ENCODE measurements around the gene CNN1.

DNA sequence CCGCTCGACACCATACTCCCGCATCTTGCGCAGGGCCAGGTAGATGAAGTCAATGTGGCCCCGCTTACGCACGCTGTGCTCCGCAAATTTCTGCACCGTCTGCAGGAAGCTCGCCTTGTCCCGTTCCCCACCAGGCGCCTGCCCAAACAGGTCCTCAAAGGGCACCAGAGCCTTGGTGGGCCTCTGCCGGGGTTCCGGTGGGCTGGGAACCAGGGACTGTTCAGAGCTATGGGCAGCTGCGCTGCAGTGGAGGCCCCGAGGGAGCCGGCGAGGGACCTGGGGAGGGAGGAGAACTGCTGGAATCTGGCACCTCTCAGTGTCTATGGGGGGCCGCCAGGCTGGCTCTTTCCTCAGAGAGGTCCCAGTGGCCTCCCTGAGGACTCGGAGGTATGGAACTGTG, 24.7 kb upstream of the CNN1 start:
- TF ChIP-seq, protein P1, sequence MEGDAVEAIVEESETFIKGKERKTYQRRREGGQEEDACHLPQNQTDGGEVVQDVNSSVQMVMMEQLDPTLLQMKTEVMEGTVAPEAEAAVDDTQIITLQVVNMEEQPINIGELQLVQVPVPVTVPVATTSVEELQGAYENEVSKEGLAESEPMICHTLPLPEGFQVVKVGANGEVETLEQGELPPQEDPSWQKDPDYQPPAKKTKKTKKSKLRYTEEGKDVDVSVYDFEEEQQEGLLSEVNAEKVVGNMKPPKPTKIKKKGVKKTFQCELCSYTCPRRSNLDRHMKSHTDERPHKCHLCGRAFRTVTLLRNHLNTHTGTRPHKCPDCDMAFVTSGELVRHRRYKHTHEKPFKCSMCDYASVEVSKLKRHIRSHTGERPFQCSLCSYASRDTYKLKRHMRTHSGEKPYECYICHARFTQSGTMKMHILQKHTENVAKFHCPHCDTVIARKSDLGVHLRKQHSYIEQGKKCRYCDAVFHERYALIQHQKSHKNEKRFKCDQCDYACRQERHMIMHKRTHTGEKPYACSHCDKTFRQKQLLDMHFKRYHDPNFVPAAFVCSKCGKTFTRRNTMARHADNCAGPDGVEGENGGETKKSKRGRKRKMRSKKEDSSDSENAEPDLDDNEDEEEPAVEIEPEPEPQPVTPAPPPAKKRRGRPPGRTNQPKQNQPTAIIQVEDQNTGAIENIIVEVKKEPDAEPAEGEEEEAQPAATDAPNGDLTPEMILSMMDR (conservative IDR thresholded peaks at IDR 0.05 in 1 of 2, IDR thresholded peaks at IDR 0.05 in 1 of 2; ENCODE audit: extremely low read depth in 1 of 2, insufficient read depth in 1 of 2, low read depth in 1 of 2, low read length in 2 of 2) = no peak
- TF ChIP-seq EZH2 (IDR thresholded peaks at IDR 0.05; ENCODE audit: borderline replicate concordance, low read length) = no peak
